Astrocyte (in vitro differentiated cells and primary cell): Measurements from ENCODE around the gene TRPM2.

Experiments
- CTCF ChIP-seq: IDR thresholded peaks from 2 replicates; pipeline ENCODE4 v1.5.1; 2011; ENCODE audit warnings: low read depth, mild to moderate bottlenecking, inconsistent platforms, low read length, moderate library complexity; ENCODE audit not compliant: insufficient read depth
- EZH2 ChIP-seq: IDR thresholded peaks from 2 replicates; pipeline ENCODE4 v1.6.1; 2012; ENCODE audit warnings: mild to moderate bottlenecking, low read length, inconsistent platforms; ENCODE audit not compliant: insufficient read depth

DNA sequence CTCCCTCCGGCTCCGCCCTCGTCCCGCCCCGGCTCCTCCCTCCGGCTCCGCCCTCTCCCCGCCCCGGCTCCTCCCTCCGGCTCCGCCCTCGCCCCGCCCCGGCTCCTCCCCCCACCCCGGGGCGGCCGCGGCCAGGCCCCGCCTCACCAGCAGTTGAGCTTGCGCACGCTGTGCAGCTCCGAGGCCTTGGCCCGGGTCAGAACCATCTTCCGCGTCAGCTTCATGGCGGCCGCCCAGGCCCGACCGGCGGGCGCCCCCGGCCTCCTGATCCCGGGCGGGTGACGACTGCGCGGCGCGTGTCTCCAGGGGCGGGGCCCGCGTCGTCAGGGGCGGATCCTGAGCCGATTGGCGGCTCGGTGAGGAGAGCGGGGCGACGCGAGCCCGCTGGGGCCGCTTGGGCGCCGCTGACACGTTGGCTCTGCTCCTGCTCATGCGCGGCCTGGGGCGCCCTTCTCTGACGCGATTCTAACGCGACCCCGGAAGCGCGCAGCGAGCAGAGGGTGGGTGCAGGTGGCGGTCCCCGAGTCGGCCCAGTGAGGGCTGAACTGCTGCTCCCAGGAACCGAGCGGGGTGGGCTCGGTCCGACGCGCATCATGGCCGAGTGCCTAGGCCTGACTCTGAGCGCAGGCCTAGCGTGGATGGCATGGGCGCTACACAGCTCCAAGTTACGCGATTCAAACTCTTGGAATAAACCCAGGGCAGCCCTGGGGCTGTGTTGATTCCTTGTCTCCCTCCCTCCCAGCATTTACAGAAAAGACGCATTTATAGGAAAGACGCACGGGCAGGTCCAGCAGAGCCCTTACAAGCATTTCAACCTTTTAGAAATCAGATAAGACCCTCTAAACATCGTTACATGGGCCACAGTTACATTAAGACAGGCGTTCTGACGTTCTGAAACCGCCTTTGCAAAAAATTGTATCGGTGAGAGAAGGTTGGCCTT, 14.2 kb upstream of the TRPM2 start, which contains the start of gene CFAP410:
- TF ChIP-seq CTCF (no peak), EZH2 (no peak)
